ENCODE measurements around the gene CYP2J2.

CYP2J2 gene

DNA sequence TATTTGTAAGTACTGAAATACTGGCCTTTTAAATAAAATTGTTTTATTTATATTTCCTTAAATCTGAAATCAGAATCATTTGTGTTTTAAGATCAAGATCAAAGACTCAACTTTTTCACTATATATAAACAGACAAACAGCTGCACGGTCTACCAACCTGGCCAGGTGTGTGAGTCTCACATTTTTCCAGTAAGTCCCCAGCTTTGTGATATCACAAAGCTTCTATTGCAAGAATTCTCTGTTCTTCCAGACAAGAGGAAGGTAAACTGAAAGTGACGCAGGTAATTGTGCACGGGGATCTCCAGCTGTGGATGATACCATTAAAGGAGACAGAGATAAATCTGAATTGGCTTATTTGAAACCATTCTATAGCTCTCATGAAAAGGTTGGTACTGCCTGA, 41.2 kb upstream of the CYP2J2 start:
- Histone ChIP-seq H3K27me3 (no peaks in the 10 kb centered on the region), H3K9me3 (no peaks in the 10 kb centered on the region), H3K36me3 (no peaks in the 10 kb centered on the region), H3K4me3 (ENCODE audit: low read depth in 1 of 2, low read length in 1 of 2) (no peak overlapping the region), H3K27ac (no peak overlapping the region), H3K4me1 (ENCODE audit: control insufficient read depth in 1 of 2, insufficient read depth in 1 of 2, low read depth in 1 of 2, low read length in 1 of 2) (peaks cover 0 to 5% of the 10 kb centered on the region in 2 experiments)
- TF ChIP-seq, protein P1, sequence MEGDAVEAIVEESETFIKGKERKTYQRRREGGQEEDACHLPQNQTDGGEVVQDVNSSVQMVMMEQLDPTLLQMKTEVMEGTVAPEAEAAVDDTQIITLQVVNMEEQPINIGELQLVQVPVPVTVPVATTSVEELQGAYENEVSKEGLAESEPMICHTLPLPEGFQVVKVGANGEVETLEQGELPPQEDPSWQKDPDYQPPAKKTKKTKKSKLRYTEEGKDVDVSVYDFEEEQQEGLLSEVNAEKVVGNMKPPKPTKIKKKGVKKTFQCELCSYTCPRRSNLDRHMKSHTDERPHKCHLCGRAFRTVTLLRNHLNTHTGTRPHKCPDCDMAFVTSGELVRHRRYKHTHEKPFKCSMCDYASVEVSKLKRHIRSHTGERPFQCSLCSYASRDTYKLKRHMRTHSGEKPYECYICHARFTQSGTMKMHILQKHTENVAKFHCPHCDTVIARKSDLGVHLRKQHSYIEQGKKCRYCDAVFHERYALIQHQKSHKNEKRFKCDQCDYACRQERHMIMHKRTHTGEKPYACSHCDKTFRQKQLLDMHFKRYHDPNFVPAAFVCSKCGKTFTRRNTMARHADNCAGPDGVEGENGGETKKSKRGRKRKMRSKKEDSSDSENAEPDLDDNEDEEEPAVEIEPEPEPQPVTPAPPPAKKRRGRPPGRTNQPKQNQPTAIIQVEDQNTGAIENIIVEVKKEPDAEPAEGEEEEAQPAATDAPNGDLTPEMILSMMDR (IDR thresholded peaks at IDR 0.05), result no peak

DNA sequence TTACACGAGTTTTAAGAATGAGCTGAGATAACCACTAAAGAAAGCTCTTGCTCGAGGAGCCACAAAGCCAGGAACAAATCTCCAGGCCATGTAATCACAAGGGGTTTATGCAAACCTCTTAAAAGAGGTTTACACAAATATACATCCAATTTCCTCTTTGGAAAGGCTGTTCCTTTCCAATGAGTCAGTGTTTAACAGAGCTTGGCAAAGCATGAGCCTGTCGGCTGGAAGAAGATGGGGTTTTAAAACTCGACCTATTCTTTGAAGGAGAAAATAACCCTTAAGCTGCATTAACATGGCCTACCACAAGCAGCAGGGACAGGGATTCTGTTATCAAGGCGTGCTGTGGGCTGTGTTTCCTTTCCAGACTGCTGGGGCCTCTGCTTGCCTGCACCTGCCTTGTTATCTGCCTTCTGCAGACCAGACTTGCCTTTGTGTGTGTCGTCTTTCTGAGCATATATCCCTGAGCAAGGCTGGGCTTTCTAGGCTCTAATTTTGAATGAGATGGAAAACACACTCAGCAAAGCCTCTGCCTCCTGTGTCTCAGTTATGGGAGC, 40.6 kb upstream of the CYP2J2 start:
- Histone ChIP-seq H3K27ac (no peak overlapping the region), H3K27me3 (no peaks in the 10 kb centered on the region), H3K4me1 (ENCODE audit: control insufficient read depth in 1 of 2, insufficient read depth in 1 of 2, low read depth in 1 of 2, low read length in 1 of 2) (peaks cover 0 to 5% of the 10 kb centered on the region in 2 experiments), H3K4me3 (ENCODE audit: low read depth in 1 of 2, low read length in 1 of 2) (no peak overlapping the region), H3K36me3 (no peaks in the 10 kb centered on the region), H3K9me3 (no peaks in the 10 kb centered on the region)
- TF ChIP-seq, protein P1 (IDR thresholded peaks at IDR 0.05), result no peak

DNA sequence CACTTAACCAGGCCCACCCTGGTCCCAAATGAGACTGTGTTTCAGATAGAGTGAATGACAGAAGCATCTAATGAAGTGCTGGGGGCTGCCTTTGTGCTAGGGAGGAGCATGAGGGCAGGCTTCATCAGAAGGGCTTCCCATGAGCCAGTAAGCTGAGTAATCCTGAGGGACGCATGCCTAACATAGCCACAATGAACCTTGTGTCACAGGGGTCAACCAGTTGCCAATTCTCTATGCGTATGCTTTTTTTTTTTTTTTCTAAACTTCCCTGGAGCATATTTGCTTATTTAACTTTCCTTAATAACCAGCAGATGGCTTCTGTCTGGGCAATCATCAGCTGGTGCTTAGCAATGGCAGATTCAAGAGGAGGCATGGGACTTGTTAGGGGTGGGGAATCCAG, 25.5 kb upstream of the CYP2J2 start:
- H3K4me3 ChIP-seq (ENCODE audit: low read depth in 1 of 2, low read length in 1 of 2), result no peak overlapping the region
- H3K27me3 ChIP-seq, result no peaks in the 10 kb centered on the region
- H3K9me3 ChIP-seq, result no peaks in the 10 kb centered on the region
- no peak overlapping the region for H3K27ac ChIP-seq
- H3K36me3 ChIP-seq, result no peaks in the 10 kb centered on the region
- no peaks in the 10 kb centered on the region for H3K4me1 ChIP-seq (ENCODE audit: control insufficient read depth in 1 of 2, insufficient read depth in 1 of 2, low read depth in 1 of 2, low read length in 1 of 2)
- TF ChIP-seq, protein P1 (IDR thresholded peaks at IDR 0.05), result no peak

DNA sequence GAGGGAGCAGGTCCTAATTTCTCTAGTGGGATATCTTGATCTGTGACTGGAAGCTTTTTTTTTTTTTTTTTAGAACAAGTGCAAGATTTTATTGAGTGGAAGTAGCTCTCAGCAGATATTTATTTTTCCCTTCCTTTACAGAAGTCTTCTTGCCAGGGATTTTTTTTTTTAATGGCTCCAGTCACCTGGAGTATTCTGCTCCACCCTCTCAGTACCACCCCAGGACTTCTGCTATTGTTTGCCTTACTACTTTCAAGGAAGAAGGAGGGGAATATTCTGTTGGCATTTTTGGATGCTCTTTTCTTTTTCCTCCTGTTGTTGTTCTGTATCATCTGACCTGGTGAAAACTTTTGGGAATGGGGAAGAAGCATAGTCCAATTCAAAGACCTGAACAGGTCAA, 23.1 kb upstream of the CYP2J2 start:
- Histone ChIP-seq H3K27ac (no peak overlapping the region), H3K27me3 (peaks cover 5% of the 10 kb centered on the region), H3K9me3 (no peaks in the 10 kb centered on the region), H3K4me1 (ENCODE audit: control insufficient read depth in 1 of 2, insufficient read depth in 1 of 2, low read depth in 1 of 2, low read length in 1 of 2) (no peaks in the 10 kb centered on the region), H3K4me3 (ENCODE audit: low read depth in 1 of 2, low read length in 1 of 2) (no peak overlapping the region), H3K36me3 (no peaks in the 10 kb centered on the region)
- TF ChIP-seq, protein P1 (IDR thresholded peaks at IDR 0.05), result no peak

DNA sequence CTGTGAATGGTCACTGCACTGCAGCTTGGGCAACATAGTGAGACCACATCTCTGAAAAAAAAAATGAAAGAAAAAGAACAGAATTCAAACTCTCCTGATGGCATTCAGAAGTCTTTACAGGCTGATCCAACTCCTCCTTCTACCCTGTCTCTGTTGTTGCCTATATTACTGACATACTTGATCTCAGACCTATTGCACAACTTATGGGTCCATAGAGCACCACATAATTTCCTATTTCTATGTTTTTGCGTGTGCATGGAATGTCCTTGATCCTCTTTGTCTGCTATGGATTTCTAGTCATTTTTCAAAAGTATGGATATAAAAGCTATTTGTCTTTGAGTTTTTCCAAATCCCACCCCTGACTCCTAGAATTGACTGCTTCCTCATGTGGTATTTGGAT, 22.4 kb upstream of the CYP2J2 start:
- TF ChIP-seq, protein P1 (IDR thresholded peaks at IDR 0.05), result no peak
- Histone ChIP-seq H3K4me1 (ENCODE audit: control insufficient read depth in 1 of 2, insufficient read depth in 1 of 2, low read depth in 1 of 2, low read length in 1 of 2) (no peaks in the 10 kb centered on the region), H3K27ac (no peak overlapping the region), H3K36me3 (no peaks in the 10 kb centered on the region), H3K9me3 (no peaks in the 10 kb centered on the region), H3K4me3 (ENCODE audit: low read depth in 1 of 2, low read length in 1 of 2) (no peak overlapping the region), H3K27me3 (peaks cover 5% of the 10 kb centered on the region)
